SU-DHL-6 (cell line): ENCODE measurements around the gene ISM2.

ENCODE experiments used
- CTCF ChIP-seq: fragments of 200-600 bp; sonication (generic); IDR thresholded peaks from one replicate; pipeline ENCODE4 v1.5.1; 2017; ENCODE audit warnings: antibody characterized with exemption, mild to moderate bottlenecking, low read length, moderate library complexity; ENCODE audit not compliant: insufficient read depth, poor library complexity, severe bottlenecking
- EZH2phosphoT487 ChIP-seq: fragments of 200-600 bp; sonication (generic), shearing (Covaris generic); conservative IDR thresholded peaks from 2 replicates; pipeline ENCODE4 v1.6.1; 2018; ENCODE audit warnings: mild to moderate bottlenecking, antibody characterized with exemption, low read length, moderate library complexity, mixed read lengths

GRCh38 chr14:77467801-77468200, 30.8 kb downstream of the ISM2 start:
- TF ChIP-seq CTCF (no peak), EZH2phosphoT487 (no peak)
